LNCaP clone FGC (cell line): ENCODE results near the gene PNMA8B.

Source experiments
- DNase-seq: peaks from one replicate; pipeline ENCODE4 v3.0.0-alpha.2; 2011; ENCODE audit warnings: low read depth
- H3K4me3 ChIP-seq: 2 replicates; pipeline ENCODE4 v1.5.1; 2011; ENCODE audit warnings: mild to moderate bottlenecking, low read depth, low read length, control low read depth
- TF ChIP-seq, protein P1 (sequence below): IDR thresholded peaks from 2 replicates; pipeline ENCODE4 v1.5.1; 2012; ENCODE audit warnings: mild to moderate bottlenecking; ENCODE audit not compliant: control insufficient read depth, insufficient read depth; ENCODE audit errors: extremely low read depth

Gene PNMA8B

GRCh38 chr19:46513461-46514236 lies 18.0 kb upstream of the PNMA8B start:
- DNase-seq = no peak
- TF ChIP-seq, protein P1, sequence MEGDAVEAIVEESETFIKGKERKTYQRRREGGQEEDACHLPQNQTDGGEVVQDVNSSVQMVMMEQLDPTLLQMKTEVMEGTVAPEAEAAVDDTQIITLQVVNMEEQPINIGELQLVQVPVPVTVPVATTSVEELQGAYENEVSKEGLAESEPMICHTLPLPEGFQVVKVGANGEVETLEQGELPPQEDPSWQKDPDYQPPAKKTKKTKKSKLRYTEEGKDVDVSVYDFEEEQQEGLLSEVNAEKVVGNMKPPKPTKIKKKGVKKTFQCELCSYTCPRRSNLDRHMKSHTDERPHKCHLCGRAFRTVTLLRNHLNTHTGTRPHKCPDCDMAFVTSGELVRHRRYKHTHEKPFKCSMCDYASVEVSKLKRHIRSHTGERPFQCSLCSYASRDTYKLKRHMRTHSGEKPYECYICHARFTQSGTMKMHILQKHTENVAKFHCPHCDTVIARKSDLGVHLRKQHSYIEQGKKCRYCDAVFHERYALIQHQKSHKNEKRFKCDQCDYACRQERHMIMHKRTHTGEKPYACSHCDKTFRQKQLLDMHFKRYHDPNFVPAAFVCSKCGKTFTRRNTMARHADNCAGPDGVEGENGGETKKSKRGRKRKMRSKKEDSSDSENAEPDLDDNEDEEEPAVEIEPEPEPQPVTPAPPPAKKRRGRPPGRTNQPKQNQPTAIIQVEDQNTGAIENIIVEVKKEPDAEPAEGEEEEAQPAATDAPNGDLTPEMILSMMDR = peak; percentile 67
- H3K4me3 ChIP-seq = no peak overlapping the region

DNA sequence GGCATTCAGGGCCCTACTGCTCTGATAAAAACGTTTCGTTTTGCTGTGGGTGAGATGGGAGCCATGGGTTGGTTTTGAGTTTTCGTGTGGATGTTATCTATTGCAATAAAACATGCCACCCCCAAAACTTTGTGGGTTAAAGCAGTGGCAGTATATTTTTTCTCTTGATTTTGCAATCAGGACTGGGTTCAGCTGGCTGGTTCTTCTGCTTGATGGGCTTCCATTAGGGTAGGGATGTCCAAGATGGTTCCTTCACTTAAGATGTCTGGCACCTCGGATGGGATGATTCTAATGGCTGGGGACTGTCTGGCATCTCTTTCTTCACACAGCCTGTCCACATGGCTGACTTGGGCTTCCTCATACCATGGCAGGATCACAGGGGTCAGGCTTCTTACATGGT lies 15.6 kb upstream of the PNMA8B start:
- H3K4me3 ChIP-seq = no peak overlapping the region
- TF ChIP-seq, protein P1 = no peak
- no peak for DNase-seq

DNA sequence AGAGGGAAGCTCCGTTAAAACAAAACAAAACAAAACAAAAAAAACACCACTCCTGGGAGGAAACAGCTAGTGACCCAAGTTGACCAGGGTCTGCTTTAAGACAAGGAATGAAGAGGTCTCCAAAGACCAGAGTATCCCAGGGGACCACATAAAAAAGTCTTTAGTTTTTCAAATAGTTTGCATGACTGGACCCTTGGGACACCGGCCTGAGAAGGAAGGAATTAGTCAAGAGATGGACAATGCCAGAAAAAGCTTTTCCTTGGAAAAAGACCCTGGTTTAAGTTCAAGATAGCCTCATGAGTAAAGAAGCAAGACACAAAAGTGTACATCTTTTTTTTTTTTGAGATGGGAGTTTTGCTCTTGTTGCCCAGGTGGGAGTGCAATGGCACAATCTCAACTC lies 12.5 kb upstream of the PNMA8B start:
- TF ChIP-seq, protein P1 = no peak
- H3K4me3 ChIP-seq = no peak overlapping the region
- DNase-seq = no peak

DNA sequence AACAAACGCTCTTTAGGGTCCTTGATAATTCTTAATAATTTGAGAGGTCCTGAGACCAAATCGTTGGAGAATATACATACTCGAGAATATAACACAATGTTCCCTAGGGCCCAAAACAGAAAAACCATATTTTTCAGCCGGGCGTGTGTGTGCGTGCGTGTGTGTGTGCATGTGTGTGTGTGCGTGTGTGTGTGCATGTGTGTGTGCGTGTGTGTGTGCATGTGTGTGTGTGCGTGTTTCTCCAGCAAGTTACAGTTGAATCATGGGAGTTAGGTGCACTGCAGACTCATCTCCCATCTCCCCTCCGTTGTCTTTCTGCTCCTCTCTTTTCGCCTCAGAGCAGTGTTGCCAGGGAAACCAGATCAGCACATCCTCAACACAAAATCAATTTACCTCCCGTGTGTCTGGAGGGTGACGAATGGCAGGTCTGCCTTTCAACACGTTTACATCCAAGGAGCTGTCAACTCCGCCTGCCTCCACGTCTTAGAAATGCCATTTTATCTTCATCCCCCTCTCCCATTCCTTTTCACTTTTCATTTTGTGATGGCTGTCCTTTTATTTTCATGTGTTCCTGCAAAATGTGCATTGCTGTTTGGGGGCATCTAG lies 8.3 kb upstream of the PNMA8B start:
- DNase-seq = no peak
- TF ChIP-seq, protein P1 = no peak

GRCh38 chr19:46502891-46503290 lies 7.2 kb upstream of the PNMA8B start:
- TF ChIP-seq, protein P1 = no peak
- no peak overlapping the region for H3K4me3 ChIP-seq
- no peak for DNase-seq

More for the DNA sequence above, 8.3 kb upstream of the PNMA8B start:
- no peak overlapping the region for H3K4me3 ChIP-seq

DNA sequence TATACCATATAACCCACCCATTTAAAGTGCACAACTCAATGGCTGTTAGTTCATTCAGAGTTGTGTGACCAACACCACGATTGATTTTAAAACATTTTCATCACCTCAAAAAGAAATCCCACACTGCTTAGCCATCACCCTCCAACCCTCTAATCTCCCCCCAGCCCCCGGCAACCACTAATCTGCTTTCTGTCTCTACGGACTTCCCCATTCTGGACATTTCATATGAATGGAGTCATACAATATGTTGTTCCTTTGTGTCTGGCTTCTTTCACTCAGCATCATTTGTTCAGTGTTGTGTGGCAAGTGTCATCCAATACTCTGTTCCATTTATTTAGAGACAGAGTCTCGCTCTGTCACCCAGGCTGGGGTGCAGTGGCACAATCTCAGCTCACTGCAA lies 4.0 kb upstream of the PNMA8B start:
- TF ChIP-seq, protein P1 = no peak
- DNase-seq = no peak
- no peak overlapping the region for H3K4me3 ChIP-seq
